ENCODE results near the gene STAC3. TPM values are rescaled to one million over a fixed set of nuclear protein-coding genes. Genes with fewer than 3 reads are reported as not detected.

The STAC3 gene
- polyA plus RNA-seq, 2 of the 4 experiments (the other 2 are of a cell fraction): 0.40 to 0.43 TPM

GRCh38 chr12:57225680-57226210 lies 25.2 kb downstream of the STAC3 start:
- 85% methylated on average over 16 of the region's 18 CpGs for WGBS (ENCODE audit: missing lambda C conversion rate)
- peaks cover 5% of the 10 kb centered on the region; the same call in 2 of the 3 replicates for H3K4me1 ChIP-seq
- H3K4me2 ChIP-seq: no peak overlapping the region
- H3K9me3 ChIP-seq: no peaks in the 10 kb centered on the region
- CTCF ChIA-PET: interaction anchor here (0.7 to 26.5 kb wide), 5 partner anchors 10 to 227 kb away, joined by 3 to 615 read pairs (median 3); partner anchors contain the start of gene NXPH4
- FAIRE-seq (no peak), DNase-seq (ENCODE audit: low read depth in 1 of 2, low spot score in 1 of 2) (no peak), ATAC-seq (no peak)
- POLR2A ChIA-PET: no interaction called here
- no peak overlapping the region for H3K4me3 ChIP-seq
- H3K27ac ChIP-seq: no peak overlapping the region
- TF ChIP-seq MYC (IDR thresholded peaks at IDR 0.05; ENCODE audit: borderline replicate concordance, low read length) (no peak), POLR2A (IDR thresholded peaks at IDR 0.05; ENCODE audit: low read length) (no peak), HOXB5 (CRISPR knock-in tag; IDR thresholded peaks at IDR 0.05) (no peak), JUNB (IDR thresholded peaks at IDR 0.05) (no peak), NR3C1 (IDR thresholded peaks at IDR 0.05) (no peak), ESRRA (IDR thresholded peaks at IDR 0.05; ENCODE audit: borderline replicate concordance, low read length) (no peak), GATA3 (IDR thresholded peaks at IDR 0.05; ENCODE audit: borderline replicate concordance) (no peak), TP53 (CRISPR knock-in tag; IDR thresholded peaks at IDR 0.05) (no peak), FOXS1 (CRISPR knock-in tag; IDR thresholded peaks at IDR 0.05) (no peak), E2F6 (IDR thresholded peaks at IDR 0.05; ENCODE audit: borderline replicate concordance, low read depth) (no peak), CHD2 (IDR thresholded peaks at IDR 0.05; ENCODE audit: low read length, partially characterized antibody) (no peak), TFCP2L1 (CRISPR knock-in tag; IDR thresholded peaks at IDR 0.05) (no peak), RCOR1 (IDR thresholded peaks at IDR 0.05; ENCODE audit: low read depth, low read length) (no peak), BCL3 (IDR thresholded peaks at IDR 0.05) (no peak), ZFP36 (IDR thresholded peaks at IDR 0.05; ENCODE audit: borderline replicate concordance, partially characterized antibody) (no peak), ELK1 (IDR thresholded peaks at IDR 0.05; ENCODE audit: low read depth, low read length) (no peak)
- TF ChIP-seq, protein P1, sequence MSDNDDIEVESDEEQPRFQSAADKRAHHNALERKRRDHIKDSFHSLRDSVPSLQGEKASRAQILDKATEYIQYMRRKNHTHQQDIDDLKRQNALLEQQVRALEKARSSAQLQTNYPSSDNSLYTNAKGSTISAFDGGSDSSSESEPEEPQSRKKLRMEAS (IDR thresholded peaks at IDR 0.05): no peak
- TF ChIP-seq, protein P2, sequence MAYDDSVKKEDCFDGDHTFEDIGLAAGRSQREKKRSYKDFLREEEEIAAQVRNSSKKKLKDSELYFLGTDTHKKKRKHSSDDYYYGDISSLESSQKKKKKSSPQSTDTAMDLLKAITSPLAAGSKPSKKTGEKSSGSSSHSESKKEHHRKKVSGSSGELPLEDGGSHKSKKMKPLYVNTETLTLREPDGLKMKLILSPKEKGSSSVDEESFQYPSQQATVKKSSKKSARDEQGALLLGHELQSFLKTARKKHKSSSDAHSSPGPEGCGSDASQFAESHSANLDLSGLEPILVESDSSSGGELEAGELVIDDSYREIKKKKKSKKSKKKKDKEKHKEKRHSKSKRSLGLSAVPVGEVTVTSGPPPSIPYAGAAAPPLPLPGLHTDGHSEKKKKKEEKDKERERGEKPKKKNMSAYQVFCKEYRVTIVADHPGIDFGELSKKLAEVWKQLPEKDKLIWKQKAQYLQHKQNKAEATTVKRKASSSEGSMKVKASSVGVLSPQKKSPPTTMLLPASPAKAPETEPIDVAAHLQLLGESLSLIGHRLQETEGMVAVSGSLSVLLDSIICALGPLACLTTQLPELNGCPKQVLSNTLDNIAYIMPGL (CRISPR knock-in tag; IDR thresholded peaks at IDR 0.05; ENCODE audit: borderline replicate concordance): no peak
- TF ChIP-seq, protein P3, sequence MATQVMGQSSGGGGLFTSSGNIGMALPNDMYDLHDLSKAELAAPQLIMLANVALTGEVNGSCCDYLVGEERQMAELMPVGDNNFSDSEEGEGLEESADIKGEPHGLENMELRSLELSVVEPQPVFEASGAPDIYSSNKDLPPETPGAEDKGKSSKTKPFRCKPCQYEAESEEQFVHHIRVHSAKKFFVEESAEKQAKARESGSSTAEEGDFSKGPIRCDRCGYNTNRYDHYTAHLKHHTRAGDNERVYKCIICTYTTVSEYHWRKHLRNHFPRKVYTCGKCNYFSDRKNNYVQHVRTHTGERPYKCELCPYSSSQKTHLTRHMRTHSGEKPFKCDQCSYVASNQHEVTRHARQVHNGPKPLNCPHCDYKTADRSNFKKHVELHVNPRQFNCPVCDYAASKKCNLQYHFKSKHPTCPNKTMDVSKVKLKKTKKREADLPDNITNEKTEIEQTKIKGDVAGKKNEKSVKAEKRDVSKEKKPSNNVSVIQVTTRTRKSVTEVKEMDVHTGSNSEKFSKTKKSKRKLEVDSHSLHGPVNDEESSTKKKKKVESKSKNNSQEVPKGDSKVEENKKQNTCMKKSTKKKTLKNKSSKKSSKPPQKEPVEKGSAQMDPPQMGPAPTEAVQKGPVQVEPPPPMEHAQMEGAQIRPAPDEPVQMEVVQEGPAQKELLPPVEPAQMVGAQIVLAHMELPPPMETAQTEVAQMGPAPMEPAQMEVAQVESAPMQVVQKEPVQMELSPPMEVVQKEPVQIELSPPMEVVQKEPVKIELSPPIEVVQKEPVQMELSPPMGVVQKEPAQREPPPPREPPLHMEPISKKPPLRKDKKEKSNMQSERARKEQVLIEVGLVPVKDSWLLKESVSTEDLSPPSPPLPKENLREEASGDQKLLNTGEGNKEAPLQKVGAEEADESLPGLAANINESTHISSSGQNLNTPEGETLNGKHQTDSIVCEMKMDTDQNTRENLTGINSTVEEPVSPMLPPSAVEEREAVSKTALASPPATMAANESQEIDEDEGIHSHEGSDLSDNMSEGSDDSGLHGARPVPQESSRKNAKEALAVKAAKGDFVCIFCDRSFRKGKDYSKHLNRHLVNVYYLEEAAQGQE (IDR thresholded peaks at IDR 0.05): no peak
